HG02973 (cell line): ENCODE data around the gene RMDN2.

ENCODE experiments used
- ATAC-seq: cut with Tn5 transposase; IDR thresholded peaks from one replicate; pipeline ENCODE4 v1.9.1; 2021; ENCODE audit warnings: moderate library complexity; ENCODE audit not compliant: unreplicated experiment

RMDN2 gene

GRCh38 chr2:37897511-37897910, 27.6 kb upstream of the RMDN2 start:
- ATAC-seq = no peak

- no peak for ATAC-seq
Observed at GRCh38 chr2:37898448-37898847, 26.6 kb upstream of the RMDN2 start.

GRCh38 chr2:37902991-37903390, 22.1 kb upstream of the RMDN2 start:
- no peak for ATAC-seq

DNA sequence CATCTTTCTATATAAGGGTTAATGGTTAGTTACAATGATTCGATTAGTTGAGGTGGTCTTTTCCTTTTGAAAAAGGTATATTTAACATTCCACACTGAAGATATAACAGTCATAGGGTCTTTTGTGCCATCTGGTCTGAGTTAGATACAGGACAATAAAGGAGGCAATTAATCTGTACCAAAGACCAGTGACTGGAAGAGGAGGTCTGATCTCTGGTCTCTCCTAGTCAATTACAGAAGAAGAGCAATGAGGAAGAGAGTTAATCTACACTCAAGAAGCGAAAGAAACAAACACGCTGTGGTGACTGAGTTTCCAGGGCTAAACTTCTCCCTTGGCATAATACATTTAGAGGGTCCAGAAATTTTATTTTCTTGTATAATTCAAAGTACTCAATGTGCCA, 20.7 kb upstream of the RMDN2 start:
- ATAC-seq = no peak

DNA sequence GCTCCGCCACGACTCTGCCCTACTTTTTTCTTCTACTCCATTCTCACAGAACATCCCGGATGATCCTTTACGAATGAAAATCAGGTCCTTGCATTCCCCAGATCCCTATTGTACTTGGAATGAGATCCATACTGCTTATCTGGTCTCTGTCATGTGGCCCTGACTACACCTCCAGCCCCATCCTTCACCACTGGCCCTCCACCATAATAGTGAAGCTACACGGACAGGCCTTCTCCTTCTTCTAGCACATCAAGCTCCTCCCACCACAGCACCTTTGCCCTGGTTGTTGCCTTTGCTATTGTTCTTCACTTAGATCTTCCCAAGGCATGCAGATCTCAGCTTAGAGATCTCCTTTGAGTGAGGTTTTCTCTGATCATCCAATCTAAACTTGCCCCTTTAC, 20.1 kb upstream of the RMDN2 start:
- no peak for ATAC-seq

GRCh38 chr2:37906131-37906530, 19.0 kb upstream of the RMDN2 start:
- no peak for ATAC-seq

- no peak for ATAC-seq
Observed at GRCh38 chr2:37907501-37908225, 17.4 kb upstream of the RMDN2 start.

GRCh38 chr2:37911296-37911873, 13.7 kb upstream of the RMDN2 start:
- ATAC-seq = no peak

DNA sequence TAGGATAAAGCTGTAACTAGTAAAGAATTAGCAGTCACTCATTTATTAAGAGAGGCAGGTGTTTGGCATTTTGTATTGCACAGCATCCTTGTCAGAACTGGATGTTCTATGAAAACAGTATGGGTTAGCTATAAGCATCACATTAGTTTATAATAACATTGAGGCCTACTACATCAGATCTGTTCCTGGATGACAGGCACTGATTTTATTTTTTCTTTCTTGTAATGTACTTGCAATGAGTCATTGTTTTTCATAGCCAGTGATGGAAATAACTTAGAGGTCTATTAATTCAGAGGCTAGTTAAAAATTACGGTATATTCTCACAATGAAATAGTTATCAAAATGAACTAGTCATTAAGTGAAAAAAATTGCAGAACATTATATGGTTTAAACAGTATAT, 13.0 kb upstream of the RMDN2 start:
- ATAC-seq = no peak

- ATAC-seq = no peak
Observed at GRCh38 chr2:37912616-37913015, 12.5 kb upstream of the RMDN2 start.

GRCh38 chr2:37914340-37914739, 10.7 kb upstream of the RMDN2 start:
- ATAC-seq = no peak

DNA sequence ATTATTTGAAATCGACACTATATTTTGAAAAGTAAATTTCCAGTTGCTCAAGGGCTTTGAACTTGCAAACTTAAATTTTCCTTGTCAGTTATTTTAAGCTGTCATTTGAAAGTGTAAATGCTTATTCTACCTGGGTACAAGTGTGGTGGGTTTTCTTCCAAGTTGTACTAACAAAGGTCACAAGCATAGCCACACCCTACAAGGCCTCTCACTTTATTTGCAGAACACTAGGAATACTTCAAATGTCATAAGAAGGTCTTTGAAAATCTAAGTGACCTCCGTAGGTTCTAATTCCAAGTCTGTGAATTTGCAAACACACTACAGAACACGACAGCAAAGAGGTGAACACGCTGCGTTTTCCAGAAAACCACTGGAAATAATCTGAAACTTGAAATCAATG, 9.3 kb upstream of the RMDN2 start:
- ATAC-seq = no peak

DNA sequence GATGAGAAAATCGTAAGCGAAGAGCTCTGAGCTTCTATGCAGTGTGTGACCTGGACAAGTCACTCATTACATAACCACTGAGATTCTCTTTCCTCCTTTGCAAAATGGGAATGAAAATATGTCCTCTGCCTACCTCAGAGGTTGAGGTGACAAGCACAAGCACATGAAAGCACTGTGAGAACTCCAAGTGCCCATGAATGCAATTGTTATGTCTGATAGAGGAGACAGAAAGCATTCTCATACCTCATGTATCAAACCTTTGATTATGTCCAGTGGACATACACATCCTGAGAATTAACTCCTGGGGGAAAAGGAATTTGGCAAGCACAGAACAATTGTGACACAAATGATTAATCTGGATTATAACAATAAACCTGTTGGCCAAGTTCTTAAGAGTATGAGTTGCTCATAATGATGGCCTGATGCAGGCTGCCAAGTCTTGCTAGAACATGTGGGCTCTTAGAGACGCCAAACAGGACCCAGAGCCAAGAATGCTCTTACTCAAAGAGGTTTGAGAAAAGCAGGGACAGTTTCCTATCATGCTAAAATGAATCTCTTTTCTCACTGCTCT, 8.5 kb upstream of the RMDN2 start:
- ATAC-seq = no peak

DNA sequence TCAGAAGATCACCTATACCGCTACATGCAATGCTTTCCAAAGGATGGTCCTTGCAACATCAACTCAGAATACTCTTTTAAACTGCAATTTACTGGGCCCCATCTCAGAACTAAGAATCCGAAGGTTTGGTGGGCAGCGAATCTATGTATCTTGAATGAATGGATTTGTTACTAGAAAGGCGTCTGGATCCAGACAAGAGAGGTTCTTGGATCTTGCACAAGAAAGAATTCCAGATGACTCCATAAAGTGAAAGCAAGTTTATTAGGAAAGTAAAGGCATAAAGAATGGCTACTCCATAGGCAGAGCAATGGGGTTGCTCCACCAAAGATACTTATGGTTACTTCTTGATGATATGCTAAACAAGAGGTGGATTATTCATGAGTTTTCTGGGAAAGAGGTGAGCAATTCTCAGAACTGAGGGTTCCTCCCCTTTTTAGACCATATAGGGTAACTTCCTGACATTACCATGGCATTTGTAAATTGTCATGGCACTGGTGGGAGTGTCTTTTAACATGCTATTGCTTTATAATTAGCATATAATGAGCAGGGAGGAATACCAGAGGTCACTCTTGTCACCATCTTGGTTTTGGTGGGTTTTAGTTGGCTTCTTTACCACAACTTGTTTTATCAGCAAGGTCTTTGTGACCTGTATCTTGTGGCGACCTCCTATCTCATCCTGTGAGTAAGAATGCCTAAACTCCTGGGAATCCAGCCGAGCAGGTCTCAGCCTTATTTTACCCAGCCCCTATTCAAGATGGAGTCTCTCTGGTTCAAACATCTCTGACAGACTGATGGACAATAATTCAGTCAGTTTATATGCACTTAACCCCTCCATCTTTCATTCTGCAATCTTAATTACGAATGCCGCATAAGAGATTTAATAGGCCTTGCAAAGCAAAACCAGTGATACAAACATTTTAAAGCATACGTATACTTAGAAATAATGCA, 7.5 kb upstream of the RMDN2 start:
- no peak for ATAC-seq

GRCh38 chr2:37918742-37919186, 6.3 kb upstream of the RMDN2 start:
- no peak for ATAC-seq

GRCh38 chr2:37919631-37920032, 5.5 kb upstream of the RMDN2 start:
- no peak for ATAC-seq

DNA sequence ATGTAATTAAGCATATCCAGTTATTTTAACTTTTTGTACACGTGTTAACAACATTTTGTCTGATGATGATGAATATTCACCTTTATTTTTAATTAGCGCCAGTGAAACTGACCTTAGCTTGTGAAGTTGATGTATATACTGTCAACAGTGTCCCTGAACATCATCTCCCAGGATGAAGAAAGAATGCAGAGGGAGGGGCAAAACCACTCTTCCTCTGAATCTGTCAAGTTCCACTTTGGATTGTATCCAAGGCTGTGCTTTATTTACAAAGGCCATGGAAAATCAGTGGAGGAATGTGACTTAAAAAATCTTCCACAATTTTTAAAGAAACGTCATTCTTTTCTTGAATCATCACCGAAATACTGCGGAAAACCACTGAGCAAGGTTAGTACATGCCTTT, 4.5 kb upstream of the RMDN2 start:
- ATAC-seq = no peak

DNA sequence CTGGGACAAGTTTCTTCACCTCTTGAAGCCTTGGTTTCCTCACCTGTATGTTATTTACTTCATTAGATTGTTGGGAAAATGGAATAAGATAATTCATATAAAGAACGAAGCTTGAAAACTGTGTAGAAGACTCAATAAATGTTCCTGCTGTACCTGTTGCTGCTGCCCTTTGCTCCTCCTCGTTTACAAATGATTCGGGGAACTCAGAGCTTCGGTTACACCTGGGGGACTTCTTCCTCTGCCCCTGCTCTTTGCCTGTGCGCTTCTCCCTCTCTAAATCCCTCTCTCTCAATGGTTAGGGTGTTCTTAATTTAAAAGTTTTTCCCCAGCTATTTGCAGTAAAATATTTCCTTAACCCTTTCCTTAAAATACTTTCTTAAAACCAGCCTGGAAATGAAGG, 3.3 kb upstream of the RMDN2 start:
- no peak for ATAC-seq

GRCh38 chr2:37923308-37924055, 1.6 kb upstream of the RMDN2 start:
- no peak for ATAC-seq

- no peak for ATAC-seq
Observed at GRCh38 chr2:37926635-37927034, 1.5 kb downstream of the RMDN2 start.

GRCh38 chr2:37928377-37928776, 3.3 kb downstream of the RMDN2 start:
- ATAC-seq = no peak
